HG03432 (cell line): ENCODE data around the gene TRIM62.
"Not testable (repeated sequence)": the region's sequence is repeated elsewhere in the genome, so short reads cannot be mapped to it uniquely, and the experiment has no call there.

Experiments used
- ATAC-seq: cut with Tn5 transposase; IDR thresholded peaks from one replicate; pipeline ENCODE4 v1.9.1; 2021; ENCODE audit warnings: mild to moderate bottlenecking, moderate library complexity; ENCODE audit not compliant: unreplicated experiment

The TRIM62 gene

DNA sequence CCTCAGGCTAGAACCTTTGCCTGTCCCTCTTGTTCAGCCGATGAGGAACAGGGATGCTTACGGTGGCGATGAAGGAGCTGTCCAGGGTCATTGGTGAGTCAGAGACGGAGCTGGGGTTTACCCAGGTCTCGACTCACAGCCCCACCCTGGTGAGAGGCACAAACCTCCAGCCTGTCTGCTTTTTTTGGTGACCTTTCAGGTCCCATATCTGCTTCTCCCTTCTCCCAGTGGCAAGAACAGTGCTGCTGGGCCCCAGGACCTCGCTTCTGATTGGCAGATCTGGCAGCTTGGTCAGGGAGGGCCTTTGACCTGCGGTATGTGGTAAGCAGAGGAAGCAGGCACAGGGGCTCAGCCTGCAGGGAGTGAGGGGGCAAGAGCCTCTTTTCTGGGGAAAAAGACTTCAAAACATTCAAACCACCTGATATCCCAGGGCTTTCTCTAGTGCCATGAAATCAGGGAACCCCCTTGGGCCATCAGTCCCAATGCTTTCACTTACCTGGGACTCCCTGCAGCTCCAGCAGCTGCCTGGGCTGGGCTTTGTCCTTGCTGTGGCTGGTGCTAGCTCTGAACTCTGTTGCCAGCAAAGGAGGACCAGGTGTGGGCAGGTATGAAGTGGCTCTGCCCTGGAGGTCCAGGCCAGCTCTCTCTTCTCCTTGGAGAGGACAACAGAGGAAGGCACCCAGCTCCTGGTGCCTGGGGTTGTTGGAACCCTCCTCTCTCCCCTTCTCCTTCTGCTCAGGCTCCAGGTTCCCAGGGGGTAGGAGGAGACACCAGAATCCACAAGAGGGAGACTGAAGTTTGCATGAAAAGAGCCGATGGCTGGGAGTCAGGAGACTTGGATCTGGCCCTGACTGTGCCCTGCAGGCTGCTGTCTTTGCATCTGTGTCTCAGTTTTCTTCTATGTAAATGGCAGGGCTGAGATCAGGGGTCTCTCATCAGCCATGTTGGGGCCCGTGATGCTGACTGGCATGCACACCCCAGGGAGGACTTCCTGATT is 41.4 kb downstream of the TRIM62 start:
- ATAC-seq, result no peak

DNA sequence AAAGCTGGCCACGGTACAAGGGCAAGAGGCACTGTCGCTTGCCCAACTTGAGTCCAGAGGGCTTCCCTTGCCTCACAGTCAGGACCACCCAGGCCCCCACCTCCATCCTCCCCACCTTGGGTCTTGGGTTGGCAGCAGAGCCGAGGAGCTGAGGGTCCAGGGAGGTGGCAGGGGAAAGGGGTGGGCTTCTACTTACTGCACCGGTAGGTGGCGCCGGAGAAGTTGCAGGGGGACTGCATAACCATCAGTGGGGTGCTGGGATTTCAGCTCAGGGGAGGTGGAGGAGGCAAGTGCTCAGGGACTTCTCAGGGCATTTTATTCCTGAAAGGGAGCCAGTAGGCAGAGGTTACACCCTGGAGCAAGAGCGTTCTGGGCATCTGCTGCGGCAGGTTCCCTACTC is 44.0 kb downstream of the TRIM62 start:
- no peak for ATAC-seq

DNA sequence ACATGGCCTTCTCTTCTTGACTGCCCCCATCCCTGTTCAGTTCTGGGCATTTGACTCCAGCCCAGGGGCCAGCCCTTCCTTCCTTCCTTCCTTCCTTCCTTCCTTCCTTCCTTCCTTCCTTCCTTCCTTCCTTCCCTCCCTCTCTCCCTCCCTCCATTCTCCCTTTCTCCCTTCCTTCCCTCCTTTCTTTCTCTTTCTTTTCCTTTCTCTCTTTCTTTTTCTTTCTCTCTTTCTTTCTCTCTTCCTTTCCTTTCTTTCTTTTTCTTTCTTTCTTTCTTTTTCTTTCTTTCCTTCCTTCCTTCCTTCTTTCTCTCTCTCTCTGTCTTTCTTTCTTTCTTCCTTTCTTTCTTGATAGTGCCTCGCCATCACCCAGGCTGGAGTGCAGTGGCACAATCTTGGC is 45.8 kb downstream of the TRIM62 start:
- not testable (repeated sequence) for ATAC-seq

DNA sequence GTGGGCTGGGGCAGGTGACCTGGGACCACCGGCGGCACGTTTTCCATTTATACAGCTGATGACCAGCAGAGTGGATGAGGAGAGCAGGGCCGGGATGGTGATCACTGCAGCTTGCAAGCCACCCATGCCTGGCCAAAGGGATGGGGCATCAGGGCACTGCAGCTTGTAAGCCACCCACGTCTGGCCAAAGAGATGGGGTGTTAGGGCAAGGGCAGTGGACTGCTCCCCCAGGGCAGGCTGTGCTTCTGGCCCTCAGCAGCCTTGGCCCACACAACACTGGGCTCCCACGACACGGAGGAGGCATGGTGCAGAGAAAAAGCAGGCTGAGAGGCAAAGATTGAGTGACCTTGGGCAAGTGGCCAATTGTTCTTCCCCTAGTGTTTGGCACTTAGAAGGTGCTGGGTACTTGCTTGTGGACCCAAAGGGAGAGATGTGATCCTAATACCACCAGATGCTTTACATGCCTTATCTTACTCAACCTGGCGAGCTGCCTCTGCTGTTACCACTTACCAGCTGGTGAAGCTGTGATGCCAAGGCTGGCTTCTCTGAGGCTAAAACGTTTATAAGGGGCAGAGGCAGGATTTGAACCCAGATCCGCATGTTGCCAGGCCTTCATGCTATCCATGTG is 48.3 kb downstream of the TRIM62 start:
- ATAC-seq, result no peak

DNA sequence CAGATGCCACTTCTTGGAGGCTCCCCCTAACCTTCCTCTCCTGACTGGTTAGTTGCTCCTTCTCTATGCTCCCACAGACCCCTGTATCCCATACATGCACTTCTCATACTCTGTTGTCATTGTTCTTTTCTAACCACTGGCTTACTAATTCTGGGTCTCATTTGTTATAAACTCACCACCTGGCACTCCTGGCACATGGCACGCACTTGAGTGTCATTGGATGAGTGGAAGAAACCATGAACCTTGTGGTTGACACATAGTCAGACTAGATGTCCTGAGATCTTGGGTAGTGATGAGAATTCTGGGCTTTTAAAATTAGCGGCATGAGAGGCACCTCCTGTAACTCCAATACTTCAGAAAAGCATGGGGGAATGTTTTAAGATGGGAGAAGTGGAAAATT is 49.3 kb downstream of the TRIM62 start:
- ATAC-seq, result no peak

DNA sequence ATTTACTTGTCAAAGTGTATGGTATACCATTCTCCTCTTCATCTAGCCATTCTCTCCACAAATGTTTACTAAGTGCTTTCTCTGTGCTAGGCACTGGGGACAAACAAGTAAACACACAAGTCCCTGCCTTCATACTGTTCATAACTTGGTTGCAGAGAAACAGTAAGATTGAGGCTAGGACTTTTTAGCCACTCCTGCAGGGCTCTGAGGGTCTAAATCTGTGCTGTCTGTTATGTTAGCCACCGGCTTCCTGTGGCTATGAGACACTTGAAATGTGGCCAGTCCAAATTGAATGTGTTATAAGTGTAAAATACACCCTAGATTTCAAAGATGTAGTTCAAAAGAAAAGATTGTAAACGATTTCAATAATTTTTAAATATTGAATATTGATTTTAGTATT is 50.7 kb downstream of the TRIM62 start:
- no peak for ATAC-seq

DNA sequence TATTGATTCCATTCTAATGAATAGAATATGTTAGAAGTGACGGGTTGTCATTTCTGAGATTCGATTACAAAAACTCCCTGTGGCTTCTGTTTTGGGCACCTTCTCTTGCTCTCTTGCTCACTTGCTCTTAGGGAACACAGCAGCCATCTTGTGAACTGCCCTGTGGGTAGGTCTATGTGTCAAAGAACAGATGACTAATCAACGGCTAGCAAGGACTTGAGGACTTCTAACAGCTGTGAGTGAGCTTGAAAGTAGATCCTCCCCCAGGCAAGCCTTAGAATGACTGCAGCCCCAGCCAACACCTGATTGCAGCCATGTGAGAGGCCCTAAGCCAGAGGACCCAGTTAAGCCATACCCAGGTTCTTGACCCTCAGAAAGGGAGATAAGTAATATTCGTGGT is 51.5 kb downstream of the TRIM62 start:
- ATAC-seq, result no peak

DNA sequence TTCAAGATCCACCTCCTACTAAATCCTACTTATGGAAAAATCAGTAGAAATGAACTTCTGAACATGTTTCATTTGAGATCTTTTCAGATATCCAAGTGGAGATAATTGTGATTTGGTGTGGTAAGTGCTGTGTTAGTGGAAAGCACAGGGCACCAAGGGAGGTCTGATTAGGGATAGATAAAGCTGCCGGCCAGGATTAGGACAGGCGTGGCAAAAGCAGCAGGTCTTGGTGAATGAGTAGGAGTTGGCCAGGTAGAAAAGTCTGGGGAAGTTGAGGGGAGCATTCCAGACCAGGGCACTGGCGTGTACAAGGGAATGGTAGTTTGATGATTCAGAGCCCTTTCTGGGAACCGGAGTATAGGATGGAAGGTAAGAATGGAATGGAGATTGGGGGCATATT is 53.1 kb downstream of the TRIM62 start:
- no peak for ATAC-seq

DNA sequence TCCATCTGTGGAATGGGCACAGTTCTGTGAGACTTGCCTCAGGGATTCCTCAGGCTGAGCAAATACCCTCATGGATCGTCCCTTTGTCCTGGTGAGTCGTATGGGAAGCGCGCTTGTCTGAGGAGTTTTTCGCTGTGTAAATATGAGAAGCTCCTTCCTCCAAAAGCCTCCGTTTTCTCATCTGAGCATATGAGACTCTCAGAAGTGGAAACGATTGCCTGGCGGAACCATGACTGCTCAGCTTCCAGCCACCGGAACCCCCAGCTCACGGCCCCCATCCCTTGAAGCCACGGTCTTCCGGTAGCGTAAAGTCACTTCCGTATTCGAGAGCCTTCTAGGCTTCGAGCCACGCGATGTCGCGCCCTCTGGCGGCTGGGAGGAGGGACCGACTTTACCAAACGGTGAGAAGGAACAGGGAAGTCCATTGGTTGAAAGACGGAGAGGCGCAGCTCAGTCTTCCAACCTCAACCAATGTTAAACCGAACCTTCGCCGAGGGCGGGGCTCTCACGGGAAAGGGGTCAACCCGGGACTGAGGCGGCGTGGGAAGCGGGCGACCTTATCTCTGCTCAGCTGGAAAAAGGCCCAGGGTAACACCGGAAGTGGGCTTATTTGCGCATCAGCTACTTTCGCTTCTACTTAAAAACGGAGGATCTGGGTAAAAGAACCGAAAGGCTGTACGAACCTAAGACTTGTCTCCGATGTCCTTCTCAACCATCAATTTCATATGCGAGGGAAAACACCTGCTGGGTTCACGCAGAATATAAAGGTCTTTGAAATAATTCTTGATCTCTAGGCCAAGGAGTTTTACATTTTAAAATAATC is 54.6 kb downstream of the TRIM62 start:
- peak; percentile 93 for ATAC-seq

DNA sequence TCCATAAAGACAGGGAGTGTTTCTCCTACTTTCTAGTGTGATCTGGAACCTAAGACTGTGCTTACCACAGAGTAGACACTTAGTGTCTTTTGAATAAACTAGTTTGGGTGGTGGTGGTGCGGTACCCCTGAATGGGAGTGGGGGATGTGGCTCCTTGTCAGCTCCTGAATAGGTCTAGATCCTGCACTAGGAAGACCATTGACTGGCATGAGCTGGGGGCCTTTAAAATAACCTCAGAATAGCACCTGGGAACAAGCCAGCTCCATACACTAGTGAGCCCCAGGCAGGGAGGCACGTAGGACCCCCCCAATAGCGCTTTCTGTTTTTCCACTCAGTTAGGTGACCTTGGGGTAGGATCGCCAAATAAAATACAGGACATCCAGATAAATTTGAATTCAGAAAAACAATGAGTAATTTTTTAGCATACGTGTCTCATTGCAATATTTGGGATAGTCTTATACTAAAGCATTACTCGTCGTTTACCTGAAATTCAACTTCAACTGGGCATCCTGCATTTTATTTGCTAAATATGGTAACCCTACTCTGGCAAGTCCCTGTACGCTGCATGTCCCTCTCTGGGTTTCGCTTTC is 55.3 kb downstream of the TRIM62 start:
- no peak for ATAC-seq

DNA sequence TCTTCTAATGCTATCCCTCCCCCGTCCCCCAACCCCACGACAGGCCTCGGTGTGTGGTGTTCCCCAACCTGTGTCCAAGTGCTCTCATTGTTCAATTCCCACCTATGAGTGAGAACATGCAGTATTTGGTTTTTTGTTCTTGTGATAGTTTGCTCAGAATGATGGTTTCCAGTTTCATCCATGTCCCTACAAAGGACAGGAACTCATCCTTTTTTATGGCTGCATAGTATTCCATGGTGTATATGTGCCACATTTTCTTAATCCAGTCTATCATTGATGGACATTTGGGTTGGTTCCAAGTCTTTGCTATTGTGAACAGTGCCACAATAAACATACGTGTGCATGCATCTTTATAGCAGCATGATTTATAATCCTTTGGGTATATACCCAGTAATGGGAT is 57.2 kb downstream of the TRIM62 start:
- ATAC-seq, result not testable (repeated sequence)

DNA sequence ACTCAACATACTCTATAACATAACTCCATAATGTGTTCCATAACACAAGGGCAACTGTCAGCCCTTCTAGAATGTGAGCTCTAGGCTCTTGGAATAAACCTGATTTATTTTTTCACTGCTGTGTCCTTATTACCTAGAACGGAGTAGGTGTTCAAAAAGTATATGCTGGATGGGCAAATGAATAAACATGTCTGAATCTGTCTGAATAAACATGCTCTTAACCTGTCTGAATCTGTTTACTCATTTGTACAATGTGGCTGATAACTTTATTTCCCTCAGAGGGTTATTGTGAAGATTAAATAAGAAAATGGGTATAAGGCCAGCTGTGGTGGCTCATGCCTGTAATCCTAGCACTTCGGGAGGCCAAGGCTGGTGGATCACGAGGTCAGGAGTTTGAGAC is 58.6 kb downstream of the TRIM62 start:
- ATAC-seq, result no peak

DNA sequence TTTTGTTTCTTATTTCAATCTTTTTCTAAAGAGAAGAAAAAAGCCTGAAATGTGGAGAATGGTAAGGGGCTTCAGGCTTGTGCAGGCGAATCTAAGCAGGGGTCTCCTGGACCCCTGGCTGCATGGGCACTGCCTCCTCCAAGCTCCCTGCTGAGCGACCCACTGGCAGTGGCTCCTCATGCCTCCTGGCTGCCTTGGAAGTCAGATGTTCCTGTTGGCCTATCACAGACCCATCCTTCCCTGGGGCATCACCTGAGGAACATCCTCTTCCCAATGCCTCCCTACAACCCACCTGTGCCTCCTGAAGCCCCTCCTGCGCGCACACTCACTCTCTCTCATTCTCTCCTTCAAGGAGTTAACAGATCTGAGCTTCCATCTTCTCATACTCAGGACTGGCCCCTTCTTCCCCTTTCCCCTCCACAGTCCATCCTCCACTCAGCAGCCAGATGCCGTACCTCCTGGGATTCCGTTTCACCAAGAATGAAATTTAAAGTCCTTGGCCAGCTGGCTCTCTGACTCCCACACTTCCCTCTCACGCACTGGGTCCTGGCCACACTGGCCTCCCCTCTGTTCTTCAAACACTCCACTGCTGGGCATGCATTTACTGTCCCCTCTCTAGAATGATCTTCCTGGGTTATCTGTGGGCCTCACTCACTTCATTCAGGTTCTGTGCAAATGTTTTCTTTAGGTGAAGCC is 59.2 kb downstream of the TRIM62 start:
- ATAC-seq, result no peak

DNA sequence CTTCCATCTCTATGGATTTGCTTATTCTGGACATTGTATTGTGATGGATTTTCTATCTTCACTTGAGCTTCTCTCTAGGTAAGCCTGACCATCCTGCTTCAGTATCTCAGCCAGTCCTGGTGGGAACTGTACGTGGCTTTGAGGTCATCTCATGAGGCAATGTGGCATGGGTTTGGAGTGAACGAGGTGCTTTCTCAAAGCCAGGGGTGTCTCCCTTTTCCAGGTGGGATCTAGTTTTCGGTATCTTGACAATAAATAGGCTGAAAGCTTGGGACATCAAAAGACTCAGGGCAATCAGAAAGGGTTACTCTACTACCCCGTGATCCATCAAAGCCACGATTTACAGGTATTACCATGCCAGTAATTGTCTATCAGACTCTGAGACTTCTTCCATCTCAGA is 60.1 kb downstream of the TRIM62 start:
- no peak for ATAC-seq

DNA sequence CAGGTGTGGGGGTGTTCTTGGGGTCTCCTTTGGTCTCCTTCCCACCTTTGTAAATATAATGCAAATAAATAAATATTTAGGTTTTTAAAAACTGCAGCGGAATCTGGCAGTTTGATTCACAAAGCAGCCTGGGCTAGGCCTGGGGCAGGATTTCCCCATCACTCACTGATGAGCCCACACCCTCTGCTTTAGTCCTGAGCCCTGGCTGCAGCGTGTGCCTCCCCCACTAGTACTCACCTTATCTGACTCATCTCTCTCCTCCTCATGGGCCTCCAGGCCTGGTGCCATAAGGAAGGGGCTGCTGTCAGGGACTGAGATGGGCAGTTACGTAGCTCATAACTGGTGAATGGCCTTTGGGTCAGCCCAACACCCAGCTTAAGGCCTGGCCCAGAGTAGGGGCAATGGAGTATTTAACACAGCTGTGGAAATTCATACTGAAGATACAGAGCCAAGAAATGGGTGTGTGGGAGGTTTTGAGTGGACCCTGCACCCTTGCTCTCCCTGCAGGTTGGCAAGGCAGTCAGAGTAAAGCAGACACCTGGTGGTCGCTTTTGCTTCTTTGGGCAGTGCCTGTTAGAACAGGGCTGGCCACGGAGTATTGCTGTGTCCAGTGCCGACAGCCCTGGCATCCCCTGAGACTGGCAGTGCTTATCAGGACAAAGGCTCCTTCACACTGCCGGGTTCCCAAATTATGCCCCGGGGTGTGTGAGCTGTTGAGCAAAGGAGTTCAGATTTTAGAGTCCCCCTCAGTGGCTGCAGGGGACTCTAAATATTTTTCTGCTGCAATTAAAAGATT is 61.2 kb downstream of the TRIM62 start:
- ATAC-seq, result no peak

DNA sequence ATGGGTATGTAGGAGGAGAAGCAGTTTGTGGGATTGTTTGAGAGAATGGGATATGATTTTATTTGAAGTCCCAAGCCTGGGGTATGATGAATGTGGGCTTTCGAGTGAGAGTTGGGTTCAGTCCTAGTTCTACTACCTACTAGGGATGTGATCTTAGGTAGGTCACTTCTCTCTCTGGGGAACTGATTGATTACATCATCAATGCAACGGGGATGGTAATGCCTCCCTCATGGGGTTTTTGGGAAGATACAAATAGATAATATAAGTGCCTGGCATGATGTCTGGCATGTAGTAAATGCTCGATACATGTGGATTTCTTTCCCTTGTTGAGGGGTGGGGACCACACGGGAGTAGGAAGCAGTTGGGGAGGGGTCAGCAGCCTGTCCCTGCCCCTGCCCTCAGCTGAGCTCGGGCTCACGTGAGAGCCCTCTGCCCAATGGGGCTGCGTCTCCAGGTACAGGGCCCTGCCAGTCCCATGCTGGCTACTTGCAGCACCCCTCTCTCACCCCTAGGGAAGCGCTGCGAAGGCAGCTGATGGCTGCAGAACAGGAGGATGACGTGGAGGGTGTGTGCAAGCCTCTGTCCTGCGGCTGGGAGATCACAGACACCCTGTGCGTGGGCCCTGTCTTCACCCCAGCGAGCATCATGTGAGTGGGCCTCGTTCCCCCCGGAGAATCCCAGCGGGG is 62.2 kb downstream of the TRIM62 start:
- no peak for ATAC-seq

DNA sequence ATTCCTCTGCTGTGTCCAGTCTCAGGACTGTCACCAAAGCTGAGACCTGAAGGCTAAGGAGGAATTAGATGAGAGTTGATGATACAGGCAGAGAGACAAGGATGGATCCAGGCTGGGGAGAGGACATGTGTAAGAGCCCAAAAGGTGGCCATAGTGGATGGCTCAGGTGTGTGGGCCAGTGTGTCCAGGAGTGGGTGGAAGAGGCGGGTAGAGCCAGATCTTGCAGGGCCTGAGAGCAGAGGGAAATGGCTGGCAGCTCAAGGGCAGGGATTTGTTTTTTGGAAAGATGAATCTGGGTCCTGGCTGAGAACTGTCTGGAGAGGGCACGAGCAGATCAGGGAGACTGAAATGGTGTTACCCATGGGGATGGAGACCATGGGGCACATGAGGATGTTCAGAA is 62.8 kb downstream of the TRIM62 start:
- ATAC-seq, result no peak

DNA sequence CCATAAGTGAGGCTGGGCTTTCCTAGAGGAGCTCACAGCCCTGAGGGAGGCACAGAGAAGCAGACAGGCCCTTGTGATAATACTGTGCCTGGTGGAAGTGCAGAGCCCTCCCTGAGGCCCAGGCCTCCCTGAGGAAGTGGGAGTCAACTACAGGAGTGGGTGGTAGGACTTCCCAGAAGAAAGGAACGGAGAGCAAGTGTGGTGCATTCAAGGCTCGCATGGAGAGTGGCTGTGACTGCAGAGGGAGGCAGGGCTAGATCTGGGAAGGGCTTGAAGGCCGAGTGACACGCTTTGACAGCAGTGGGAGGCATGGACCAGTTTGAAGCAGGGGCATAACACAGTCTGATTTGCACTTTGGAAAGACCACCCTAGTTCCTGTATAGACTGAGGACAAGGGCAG is 63.6 kb downstream of the TRIM62 start:
- ATAC-seq, result no peak

DNA sequence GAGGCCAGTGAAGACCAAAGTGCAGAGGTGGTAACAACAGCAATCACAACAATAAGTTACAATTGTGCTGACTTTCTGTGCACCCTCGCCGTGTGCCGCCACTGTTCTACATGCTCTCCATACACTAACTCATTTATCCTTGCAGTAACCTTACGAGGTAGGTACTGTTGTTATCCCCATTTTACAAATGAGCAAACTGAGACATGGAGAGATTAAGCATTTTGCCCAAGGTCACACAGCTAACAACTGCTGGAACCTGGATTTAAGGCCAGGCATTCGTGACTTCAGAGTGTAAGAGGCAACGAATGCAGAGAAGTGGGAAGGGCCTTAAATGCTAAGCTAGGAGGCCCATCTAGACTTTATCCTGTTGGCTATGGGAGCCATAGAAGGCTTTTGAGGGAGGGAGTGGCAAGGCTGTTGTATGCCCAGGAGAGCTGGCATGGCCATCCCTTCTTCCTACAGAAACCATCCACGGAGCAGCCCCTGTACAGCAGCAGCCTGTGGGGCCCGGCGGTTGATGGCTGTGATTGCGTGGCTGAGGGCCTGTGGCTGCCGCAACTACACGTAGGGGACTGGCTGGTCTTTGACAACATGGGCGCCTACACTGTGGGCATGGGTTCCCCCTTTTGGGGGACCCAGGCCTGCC is 64.3 kb downstream of the TRIM62 start:
- no peak for ATAC-seq
